ENCODE results near the gene FAM13A. TPM values are rescaled to one million over a fixed set of nuclear protein-coding genes. Genes with fewer than 3 reads are reported as not detected.

The FAM13A gene
- total and polyA plus RNA-seq, 2 donors (not counting 1 experiment from before 2014, with no cell fraction given): 0.51 to 2.1 TPM

- Mint-ChIP-seq H3K27me3 (no peaks in the 10 kb centered on the region), H3K9me3 (ENCODE audit: insufficient read depth) (peaks cover 2% of the 10 kb centered on the region), H3K4me3 (no peak overlapping the region), H3K4me1 (no peaks in the 10 kb centered on the region), H3K27ac (no peak overlapping the region)
- DNase-seq (no peak), ATAC-seq (ENCODE audit: low read depth) (no peak)
- ChIA-PET POLR2A (no interaction called here), CTCF (no interaction called here)
- Histone ChIP-seq H3K27ac (ENCODE audit: low read length in 2 of 2) (no peak overlapping the region), H2AFZ (ENCODE audit: insufficient read depth, low read depth, low read length, poor library complexity, severe bottlenecking) (no peak overlapping the region), H3K79me2 (ENCODE audit: control insufficient read depth, insufficient read depth, low read length) (no peaks in the 10 kb centered on the region), H3K4me2 (replicated peaks; ENCODE audit: low read depth, low read length, poor library complexity, severe bottlenecking) (no peak overlapping the region), H3K27me3 (replicated peaks in 1 of 4; ENCODE audit: control extremely low read depth in 1 of 4, control insufficient read depth in 3 of 4, insufficient read depth in 4 of 4, low read length in 3 of 4) (no peaks in the 10 kb centered on the region), H3K4me1 (ENCODE audit: control insufficient read depth in 2 of 2, insufficient read depth in 2 of 2, low read length in 2 of 2) (no peaks in the 10 kb centered on the region), H3K9me3 (ENCODE audit: control extremely low read depth in 1 of 3, control insufficient read depth in 2 of 3, insufficient read depth in 1 of 3, low read length in 2 of 3) (peaks cover 0 to 2% (median 1%) of the 10 kb centered on the region in 3 donors), H3K9ac (ENCODE audit: low read length) (no peak overlapping the region), H3K36me3 (replicated peaks in 1 of 2; ENCODE audit: control extremely low read depth in 1 of 2, control insufficient read depth in 1 of 2, extremely low read depth in 1 of 2, insufficient read depth in 2 of 2, low read length in 1 of 2) (no peaks in the 10 kb centered on the region), H3K4me3 (ENCODE audit: control extremely low read depth in 1 of 5, extremely low read depth in 1 of 5, insufficient read depth in 1 of 5, low read depth in 2 of 5, low read length in 4 of 5) (no peak overlapping the region), H4K20me1 (ENCODE audit: control insufficient read depth, insufficient read depth, low read length, poor library complexity, severe bottlenecking) (no peaks in the 10 kb centered on the region)
- WGBS (ENCODE audit: insufficient coverage): 100% methylated on average over 1 of the region's 2 CpGs
- intact Hi-C loops (cut with micrococcal nuclease): no loop called here
- no peak for TF ChIP-seq EZH2 (IDR thresholded peaks at IDR 0.05; ENCODE audit: borderline replicate concordance, insufficient read depth, low read depth, low read length, poor library complexity, severe bottlenecking)
- TF ChIP-seq, protein P1, sequence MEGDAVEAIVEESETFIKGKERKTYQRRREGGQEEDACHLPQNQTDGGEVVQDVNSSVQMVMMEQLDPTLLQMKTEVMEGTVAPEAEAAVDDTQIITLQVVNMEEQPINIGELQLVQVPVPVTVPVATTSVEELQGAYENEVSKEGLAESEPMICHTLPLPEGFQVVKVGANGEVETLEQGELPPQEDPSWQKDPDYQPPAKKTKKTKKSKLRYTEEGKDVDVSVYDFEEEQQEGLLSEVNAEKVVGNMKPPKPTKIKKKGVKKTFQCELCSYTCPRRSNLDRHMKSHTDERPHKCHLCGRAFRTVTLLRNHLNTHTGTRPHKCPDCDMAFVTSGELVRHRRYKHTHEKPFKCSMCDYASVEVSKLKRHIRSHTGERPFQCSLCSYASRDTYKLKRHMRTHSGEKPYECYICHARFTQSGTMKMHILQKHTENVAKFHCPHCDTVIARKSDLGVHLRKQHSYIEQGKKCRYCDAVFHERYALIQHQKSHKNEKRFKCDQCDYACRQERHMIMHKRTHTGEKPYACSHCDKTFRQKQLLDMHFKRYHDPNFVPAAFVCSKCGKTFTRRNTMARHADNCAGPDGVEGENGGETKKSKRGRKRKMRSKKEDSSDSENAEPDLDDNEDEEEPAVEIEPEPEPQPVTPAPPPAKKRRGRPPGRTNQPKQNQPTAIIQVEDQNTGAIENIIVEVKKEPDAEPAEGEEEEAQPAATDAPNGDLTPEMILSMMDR (IDR thresholded peaks at IDR 0.05): no peak
These were observed 159.8 kb downstream of the FAM13A start for GRCh38 chr4:88897180-88897579.

GRCh38 chr4:88893961-88894360 lies 163.0 kb downstream of the FAM13A start:
- Histone ChIP-seq H3K27me3 (replicated peaks in 1 of 4; ENCODE audit: control extremely low read depth in 1 of 4, control insufficient read depth in 3 of 4, insufficient read depth in 4 of 4, low read length in 3 of 4) (no peaks in the 10 kb centered on the region), H3K36me3 (replicated peaks in 1 of 2; ENCODE audit: control extremely low read depth in 1 of 2, control insufficient read depth in 1 of 2, extremely low read depth in 1 of 2, insufficient read depth in 2 of 2, low read length in 1 of 2) (no peaks in the 10 kb centered on the region), H3K4me1 (ENCODE audit: control insufficient read depth in 2 of 2, insufficient read depth in 2 of 2, low read length in 2 of 2) (no peaks in the 10 kb centered on the region), H3K27ac (ENCODE audit: low read length in 2 of 2) (no peak overlapping the region), H3K79me2 (ENCODE audit: control insufficient read depth, insufficient read depth, low read length) (no peaks in the 10 kb centered on the region), H3K9ac (ENCODE audit: low read length) (no peak overlapping the region), H2AFZ (ENCODE audit: insufficient read depth, low read depth, low read length, poor library complexity, severe bottlenecking) (no peak overlapping the region), H3K9me3 (ENCODE audit: control extremely low read depth in 1 of 3, control insufficient read depth in 2 of 3, insufficient read depth in 1 of 3, low read length in 2 of 3) (peaks cover 0 to 1% (median 0%) of the 10 kb centered on the region in 3 donors), H4K20me1 (ENCODE audit: control insufficient read depth, insufficient read depth, low read length, poor library complexity, severe bottlenecking) (no peaks in the 10 kb centered on the region), H3K4me2 (replicated peaks; ENCODE audit: low read depth, low read length, poor library complexity, severe bottlenecking) (no peak overlapping the region), H3K4me3 (ENCODE audit: control extremely low read depth in 1 of 5, extremely low read depth in 1 of 5, insufficient read depth in 1 of 5, low read depth in 2 of 5, low read length in 4 of 5) (no peak overlapping the region)
- intact Hi-C loops (cut with micrococcal nuclease): no loop called here
- no peak for ATAC-seq (ENCODE audit: low read depth)
- DNase-seq: no peak
- TF ChIP-seq, protein P1 (IDR thresholded peaks at IDR 0.05): no peak
- TF ChIP-seq EZH2 (IDR thresholded peaks at IDR 0.05; ENCODE audit: borderline replicate concordance, insufficient read depth, low read depth, low read length, poor library complexity, severe bottlenecking): no peak
- H3K27ac Mint-ChIP-seq: no peak overlapping the region
- ChIA-PET POLR2A (no interaction called here), CTCF (no interaction called here)
- H3K27me3 Mint-ChIP-seq: no peaks in the 10 kb centered on the region
- no peaks in the 10 kb centered on the region for H3K4me1 Mint-ChIP-seq
- H3K4me3 Mint-ChIP-seq: no peak overlapping the region
- WGBS (ENCODE audit: insufficient coverage): no CpG with 5 or more reads among the region's 1 CpG
- no peaks in the 10 kb centered on the region for H3K9me3 Mint-ChIP-seq (ENCODE audit: insufficient read depth)
